ENCODE data around the gene HYAL3.
"Not testable (repeated sequence)": the region's sequence is repeated elsewhere in the genome, so short reads cannot be mapped to it uniquely, and the experiment has no call there.

The HYAL3 gene

DNA sequence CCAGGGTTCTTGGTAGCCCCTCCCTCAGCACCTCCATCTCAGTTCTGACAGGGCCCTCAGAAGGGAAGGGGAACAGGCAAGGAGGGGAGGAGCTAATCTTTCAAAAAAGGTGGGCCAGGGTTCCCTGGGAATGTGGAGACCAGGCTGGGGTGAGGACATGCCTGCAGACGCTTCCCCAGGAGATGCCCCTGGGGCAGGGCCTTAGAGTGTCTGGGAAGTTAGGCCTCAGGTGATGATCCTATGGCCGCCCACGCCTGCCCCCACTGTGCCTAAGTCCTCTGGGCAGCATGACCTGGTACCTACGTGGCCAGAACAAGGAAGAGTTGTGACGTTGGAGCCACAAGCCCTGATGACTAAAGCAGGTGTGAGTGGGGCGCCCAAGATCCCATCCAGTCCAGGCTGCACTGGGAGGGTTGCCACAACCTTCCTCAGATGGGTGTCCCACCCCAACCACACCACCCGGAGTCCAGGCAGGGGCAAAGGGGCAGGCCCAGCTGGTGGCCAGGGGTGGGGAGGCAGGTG lies 34.2 kb downstream of the HYAL3 start:
- TF ChIP-seq, protein P1, sequence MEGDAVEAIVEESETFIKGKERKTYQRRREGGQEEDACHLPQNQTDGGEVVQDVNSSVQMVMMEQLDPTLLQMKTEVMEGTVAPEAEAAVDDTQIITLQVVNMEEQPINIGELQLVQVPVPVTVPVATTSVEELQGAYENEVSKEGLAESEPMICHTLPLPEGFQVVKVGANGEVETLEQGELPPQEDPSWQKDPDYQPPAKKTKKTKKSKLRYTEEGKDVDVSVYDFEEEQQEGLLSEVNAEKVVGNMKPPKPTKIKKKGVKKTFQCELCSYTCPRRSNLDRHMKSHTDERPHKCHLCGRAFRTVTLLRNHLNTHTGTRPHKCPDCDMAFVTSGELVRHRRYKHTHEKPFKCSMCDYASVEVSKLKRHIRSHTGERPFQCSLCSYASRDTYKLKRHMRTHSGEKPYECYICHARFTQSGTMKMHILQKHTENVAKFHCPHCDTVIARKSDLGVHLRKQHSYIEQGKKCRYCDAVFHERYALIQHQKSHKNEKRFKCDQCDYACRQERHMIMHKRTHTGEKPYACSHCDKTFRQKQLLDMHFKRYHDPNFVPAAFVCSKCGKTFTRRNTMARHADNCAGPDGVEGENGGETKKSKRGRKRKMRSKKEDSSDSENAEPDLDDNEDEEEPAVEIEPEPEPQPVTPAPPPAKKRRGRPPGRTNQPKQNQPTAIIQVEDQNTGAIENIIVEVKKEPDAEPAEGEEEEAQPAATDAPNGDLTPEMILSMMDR (IDR thresholded peaks at IDR 0.05; ENCODE audit: insufficient read depth, low read depth, low read length, missing control alignments) = no peak
- peak; percentile 70 for DNase-seq (ENCODE audit: low read depth)
- H3K4me3 ChIP-seq (ENCODE audit: low read length) = no peak overlapping the region

DNA sequence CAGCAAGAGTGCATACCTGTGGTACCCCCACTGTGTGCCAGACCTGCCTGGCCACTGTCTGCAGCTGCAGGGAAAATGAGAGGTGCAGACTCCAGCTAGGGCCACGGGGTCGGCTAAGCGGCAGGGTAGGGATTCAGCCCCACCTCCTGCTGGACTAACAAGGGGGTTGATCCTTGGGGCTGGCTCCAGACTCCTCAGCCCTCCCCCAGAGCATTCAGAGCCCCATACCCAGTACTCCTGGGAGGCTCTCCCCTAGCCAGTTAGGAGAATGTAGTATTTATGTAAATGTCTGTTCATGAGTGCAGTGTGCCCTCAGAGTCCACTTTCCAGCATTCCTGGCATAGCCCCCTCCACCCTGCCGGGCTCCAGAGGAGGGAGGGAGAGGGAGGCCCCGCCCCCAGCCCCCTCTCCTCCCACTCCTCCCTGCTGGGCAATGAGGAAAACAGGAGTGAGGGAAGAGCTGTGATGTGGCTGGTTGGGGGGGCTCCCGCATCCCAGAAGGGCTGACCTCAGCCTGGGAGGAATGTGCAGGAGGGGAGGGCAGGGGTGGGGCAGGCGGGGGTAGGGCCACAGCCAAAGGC lies 34.7 kb downstream of the HYAL3 start:
- TF ChIP-seq, protein P1 (IDR thresholded peaks at IDR 0.05; ENCODE audit: insufficient read depth, low read depth, low read length, missing control alignments) = no peak
- DNase-seq (ENCODE audit: low read depth) = peak; percentile 81
- H3K4me3 ChIP-seq (ENCODE audit: low read length) = no peak overlapping the region

- no peak overlapping the region for H3K4me3 ChIP-seq (ENCODE audit: low read length)
- TF ChIP-seq, protein P1 (IDR thresholded peaks at IDR 0.05; ENCODE audit: insufficient read depth, low read depth, low read length, missing control alignments) = no peak
- no peak for DNase-seq (ENCODE audit: low read depth)
Observed at GRCh38 chr3:50263478-50264382, 35.5 kb downstream of the HYAL3 start.

- DNase-seq (ENCODE audit: low read depth) = no peak
- H3K4me3 ChIP-seq (ENCODE audit: low read length) = no peak overlapping the region
- TF ChIP-seq, protein P1 (IDR thresholded peaks at IDR 0.05; ENCODE audit: insufficient read depth, low read depth, low read length, missing control alignments) = no peak
Observed at GRCh38 chr3:50262778-50263177, 36.4 kb downstream of the HYAL3 start.

DNA sequence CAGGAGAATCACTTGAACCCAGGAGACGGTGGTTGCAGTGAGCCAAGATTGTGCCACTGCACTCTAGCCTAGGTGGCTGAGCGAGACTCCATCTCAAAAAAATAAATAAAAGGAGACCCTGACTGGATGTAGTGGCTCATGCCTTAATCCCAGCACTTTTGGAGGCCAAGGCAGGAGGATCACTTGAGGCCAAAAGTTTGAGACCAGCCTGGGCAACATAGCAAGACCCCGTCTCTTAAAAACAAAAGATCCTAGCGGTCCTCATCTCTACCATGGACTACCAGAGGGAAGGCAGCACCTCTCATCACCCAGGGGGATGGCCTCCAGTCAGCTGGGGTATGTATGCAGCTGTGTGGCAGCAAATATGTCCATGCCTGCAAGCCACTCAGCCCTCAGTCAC lies 37.0 kb downstream of the HYAL3 start:
- not testable (repeated sequence) for H3K4me3 ChIP-seq (ENCODE audit: low read length); DNase-seq (ENCODE audit: low read depth)

DNA sequence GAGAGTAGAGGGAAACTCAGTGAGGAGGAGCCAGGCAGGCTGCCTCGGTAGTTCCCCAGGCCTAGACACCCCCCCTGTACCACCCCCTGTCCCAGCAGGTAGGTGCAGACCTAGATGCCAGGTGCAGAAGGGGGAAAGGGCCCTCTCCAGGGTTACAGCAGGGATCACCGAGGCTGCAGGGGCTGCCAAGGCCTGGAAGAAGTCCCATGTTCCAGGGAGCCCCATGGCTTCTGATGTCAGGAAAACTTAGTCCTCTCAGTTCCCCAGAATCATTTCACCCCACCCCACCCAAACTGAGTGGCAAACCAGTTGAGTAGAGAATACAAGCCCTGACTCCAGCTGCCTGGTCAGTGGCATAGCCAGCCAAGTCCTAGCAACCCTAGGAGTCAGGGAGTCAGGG lies 37.7 kb downstream of the HYAL3 start:
- TF ChIP-seq, protein P1 (IDR thresholded peaks at IDR 0.05; ENCODE audit: insufficient read depth, low read depth, low read length, missing control alignments) = no peak

DNA sequence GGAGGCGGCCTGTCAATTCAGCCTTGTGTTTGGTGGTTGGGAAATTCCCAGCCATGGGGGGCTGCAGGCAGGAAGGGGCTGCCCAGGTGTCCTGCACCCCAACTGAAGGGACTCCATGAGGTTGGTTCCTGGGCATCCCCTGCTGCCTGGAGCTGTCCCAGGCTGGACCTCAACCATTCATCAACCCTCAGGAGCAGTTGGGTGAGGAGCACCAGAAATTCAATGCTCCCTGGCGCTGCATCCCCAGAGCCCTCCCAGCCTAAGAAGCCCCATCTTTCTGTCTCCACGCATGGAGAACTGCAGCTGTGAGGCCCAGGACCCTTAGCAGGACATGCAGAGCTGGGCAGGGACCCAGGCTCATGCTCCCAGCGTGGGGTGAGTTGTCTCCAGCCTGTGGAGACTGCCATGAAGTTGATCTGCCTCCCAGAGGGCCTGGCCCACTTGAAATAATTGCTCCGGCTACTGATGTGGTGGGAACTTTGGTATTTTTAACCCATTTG lies 38.2 kb downstream of the HYAL3 start:
- DNase-seq (ENCODE audit: low read depth) = no peak
- peak overlapping the region; percentile 44 for H3K4me3 ChIP-seq (ENCODE audit: low read length)
- TF ChIP-seq, protein P1 (IDR thresholded peaks at IDR 0.05; ENCODE audit: insufficient read depth, low read depth, low read length, missing control alignments) = no peak

More for the DNA sequence above, 37.7 kb downstream of the HYAL3 start:
- DNase-seq (ENCODE audit: low read depth) = no peak
- no peak overlapping the region for H3K4me3 ChIP-seq (ENCODE audit: low read length)

Data from epithelial cell of esophagus (primary cell).